IMR-90 (cell line): ENCODE measurements around the gene BSDC1. TPM values are rescaled to one million over a fixed set of nuclear protein-coding genes. Genes with fewer than 3 reads are reported as not detected.
A peak's percentile ranks its signal among the peaks of the same experiment; 100 is the strongest.

Experiments
- ATAC-seq: fragments of 200-7000 bp; cut with Tn5 transposase; 2 replicates; pipeline ENCODE4 v1.9.1; 2020; ENCODE audit warnings: low read depth, mild to moderate bottlenecking, moderate library complexity
- BruUV-seq: library from RNA; stranded (reverse); fragments of 400-500 nt; replicated peaks from 2 replicates; lab custom pipeline; 2021; lab: Mats Ljungman, UMichigan
- CTCF ChIA-PET: fragments of 300-600 bp; formaldehyde crosslinking; extraction: SDS; loops from one replicate; lab custom pipeline; 2021; ENCODE audit warnings: antibody characterized with exemption; lab: Yijun Ruan, JAX
- POLR2A ChIA-PET: fragments of 300-600 bp; sonication (Branson Sonifier 250); formaldehyde crosslinking; loops from one replicate; lab custom pipeline; 2022; ENCODE audit warnings: antibody characterized with exemption; ENCODE audit not compliant: unreplicated experiment; lab: Charles Lee
- DNase-seq: peaks from one replicate; pipeline ENCODE4 v3.0.0; 2013
- H2AFZ ChIP-seq: replicated peaks from 2 replicates; pipeline ENCODE3; 2013; ENCODE audit warnings: low read length, mild to moderate bottlenecking; ENCODE audit not compliant: poor library complexity
- H2AK5ac ChIP-seq: 2 replicates; pipeline ENCODE4 v1.6.1; 2013; ENCODE audit warnings: low read depth, low read length, inconsistent platforms
- H2AK9ac ChIP-seq: replicated peaks from 2 replicates; pipeline ENCODE3; 2013; ENCODE audit warnings: mild to moderate bottlenecking, low read depth, low read length, moderate library complexity; ENCODE audit not compliant: poor library complexity
- H2BK120ac ChIP-seq: 2 replicates; pipeline ENCODE4 v1.6.1; 2013; ENCODE audit warnings: low read depth, low read length, inconsistent platforms
- H2BK15ac ChIP-seq: 3 replicates; pipeline ENCODE4 v1.6.1; 2013; ENCODE audit warnings: low read depth, low read length, inconsistent platforms
- H2BK20ac ChIP-seq: 2 replicates; pipeline ENCODE4 v1.6.1; 2013; ENCODE audit warnings: low read depth, mild to moderate bottlenecking, inconsistent platforms, low read length, moderate library complexity
- H2BK5ac ChIP-seq: 2 replicates; pipeline ENCODE4 v1.6.1; 2013; ENCODE audit warnings: mild to moderate bottlenecking, low read depth, low read length, inconsistent platforms; ENCODE audit not compliant: poor library complexity, severe bottlenecking
- H3K14ac ChIP-seq: replicated peaks from 2 replicates; pipeline ENCODE4 v1.6.1; 2013; ENCODE audit warnings: low read depth, low read length, inconsistent platforms
- H3K18ac ChIP-seq: 2 replicates; pipeline ENCODE4 v1.6.1; 2013; ENCODE audit warnings: low read depth, low read length, control low read depth
- H3K23ac ChIP-seq: 2 replicates; pipeline ENCODE4 v1.6.1; 2013; ENCODE audit warnings: low read depth, low read length, inconsistent platforms
- H3K27ac ChIP-seq: 2 replicates; pipeline ENCODE4 v1.5.1; 2013; ENCODE audit warnings: mild to moderate bottlenecking, control low read depth, low read length; ENCODE audit not compliant: insufficient read depth
- H3K27me3 ChIP-seq: 2 replicates; pipeline ENCODE4 v1.6.1; 2013; ENCODE audit warnings: low read length; ENCODE audit not compliant: control insufficient read depth, insufficient read depth
- H3K36me3 ChIP-seq: 2 replicates; pipeline ENCODE4 v1.6.1; 2013; ENCODE audit warnings: low read length, mixed read lengths; ENCODE audit not compliant: control insufficient read depth, insufficient read depth
- H3K4ac ChIP-seq: 2 replicates; pipeline ENCODE4 v1.6.1; 2013; ENCODE audit warnings: low read depth, low read length, inconsistent platforms
- H3K4me1 ChIP-seq: 2 replicates; pipeline ENCODE4 v1.6.1; 2013; ENCODE audit warnings: low read length, mixed read lengths; ENCODE audit not compliant: control insufficient read depth, insufficient read depth
- H3K4me2 ChIP-seq: 2 replicates; pipeline ENCODE4 v1.6.1; 2013; ENCODE audit warnings: low read depth, mild to moderate bottlenecking, control low read depth, low read length, moderate library complexity
- H3K4me3 ChIP-seq: 2 replicates; pipeline ENCODE4 v1.5.1; 2013; ENCODE audit warnings: low read depth, mild to moderate bottlenecking, control low read depth, low read length, moderate library complexity; ENCODE audit not compliant: insufficient read depth
- H3K56ac ChIP-seq: 2 replicates; pipeline ENCODE4 v1.6.1; 2013; ENCODE audit warnings: low read length, inconsistent platforms; ENCODE audit not compliant: insufficient read depth; ENCODE audit errors: extremely low read depth
- H3K79me1 ChIP-seq, 2 experiments: 2 replicates each; pipeline ENCODE4 v1.6.1; 2013; ENCODE audit warnings: low read length in 2 of 2, inconsistent platforms in 1 of 2, low read depth in 1 of 2
- H3K9ac ChIP-seq: 2 replicates; pipeline ENCODE4 v1.6.1; 2013; ENCODE audit warnings: low read depth, low read length, control low read depth
- H3K9me1 ChIP-seq: 2 replicates; pipeline ENCODE4 v1.6.1; 2013; ENCODE audit warnings: low read length, inconsistent platforms; ENCODE audit not compliant: insufficient read depth
- H3K9me3 ChIP-seq: 2 replicates; pipeline ENCODE4 v1.6.1; 2013; ENCODE audit warnings: low read length; ENCODE audit not compliant: control insufficient read depth, insufficient read depth
- H4K20me1 ChIP-seq: 2 replicates; pipeline ENCODE4 v1.6.1; 2013; ENCODE audit warnings: low read length, inconsistent platforms; ENCODE audit not compliant: insufficient read depth
- H4K5ac ChIP-seq: 2 replicates; pipeline ENCODE4 v1.6.1; 2013; ENCODE audit warnings: mild to moderate bottlenecking, low read depth, low read length, control low read depth
- H4K8ac ChIP-seq, 2 experiments: 2 replicates each; pipeline ENCODE4 v1.6.1; 2013; ENCODE audit warnings: low read depth in 2 of 2, low read length in 2 of 2, control low read depth in 1 of 2, inconsistent platforms in 1 of 2
- H4K91ac ChIP-seq: 2 replicates; pipeline ENCODE4 v1.6.1; 2013; ENCODE audit warnings: low read depth, low read length, inconsistent platforms; ENCODE audit not compliant: insufficient read depth
- BHLHE40 ChIP-seq: fragments of 150-350 bp; IDR thresholded peaks from 2 replicates; pipeline ENCODE4 v1.6.1; 2016; ENCODE audit warnings: mild to moderate bottlenecking, low read depth, low read length
- CEBPB ChIP-seq: IDR thresholded peaks from 2 replicates; pipeline ENCODE4 v1.6.1; 2012; ENCODE audit warnings: low read depth, low read length, improper control_type of control experiment
- CHD1 ChIP-seq: IDR thresholded peaks from 2 replicates; pipeline ENCODE4 v1.6.1; 2012; ENCODE audit warnings: low read depth, low read length, improper control_type of control experiment
- ELK1 ChIP-seq: fragments of 150-350 bp; IDR thresholded peaks from 2 replicates; pipeline ENCODE4 v1.6.1; 2016; ENCODE audit warnings: low read depth, mild to moderate bottlenecking, low read length, moderate library complexity, borderline replicate concordance
- FOS ChIP-seq: fragments of 150-350 bp; IDR thresholded peaks from 2 replicates; pipeline ENCODE4 v1.6.1; 2016; ENCODE audit warnings: low read depth, low read length
- MAFK ChIP-seq: IDR thresholded peaks from 2 replicates; pipeline ENCODE4 v1.6.1; 2012; ENCODE audit warnings: low read depth, low read length, improper control_type of control experiment
- MAZ ChIP-seq: IDR thresholded peaks from 2 replicates; pipeline ENCODE4 v1.6.1; 2012; ENCODE audit warnings: low read depth, mild to moderate bottlenecking, low read length, improper control_type of control experiment, moderate library complexity, borderline replicate concordance
- MXI1 ChIP-seq: IDR thresholded peaks from 2 replicates; pipeline ENCODE4 v1.6.1; 2012; ENCODE audit warnings: low read depth, mild to moderate bottlenecking, low read length, moderate library complexity, borderline replicate concordance
- NFE2L2 ChIP-seq: fragments of 150-350 bp; IDR thresholded peaks from 2 replicates; pipeline ENCODE4 v1.6.1; 2016; ENCODE audit warnings: low read depth, mild to moderate bottlenecking, low read length
- RAD21 ChIP-seq: IDR thresholded peaks from 2 replicates; pipeline ENCODE4 v1.6.1; 2012; ENCODE audit warnings: low read length, improper control_type of control experiment
- RFX5 ChIP-seq: IDR thresholded peaks from 2 replicates; pipeline ENCODE4 v1.8.0; 2012; ENCODE audit warnings: low read depth, mild to moderate bottlenecking, low read length, moderate library complexity
- WGBS, 2 experiments: methylation state at CpG; one replicate each; pipeline versions ENCODE4 v1.1.5 to v1.1.7; 2013; ENCODE audit warnings: missing lambda C conversion rate in 2 of 2; ENCODE audit not compliant: insufficient read length in 1 of 2; ENCODE audit errors: extremely low coverage in 2 of 2; 5-methylcytosine and 5-hydroxymethylcytosine counted together
- dilution Hi-C: fragments of 300-500 bp; cut with HindIII; formaldehyde crosslinking; loops from one replicate; pipeline ENCODE4 v1.14.3; 2018; ENCODE audit warnings: low sequenced_read_pairs; ENCODE audit not compliant: unreplicated experiment
- in situ Hi-C: fragments of 300-500 bp; cut with MboI; formaldehyde crosslinking; loops from 3 replicates; pipeline ENCODE4 v1.14.3; 2019; ENCODE audit warnings: low sequenced_read_pairs, inconsistent platforms, mixed read lengths
- intact Hi-C: fragments of 100-400 bp; cut with micrococcal nuclease; formaldehyde crosslinking; loops from 2 replicates; pipeline ENCODE4 v1.10.0; 2022
- polyA plus RNA-seq, 3 experiments: library from polyadenylated mRNA; depleted of rRNA; stranded (reverse); fragments of >200 nt; gene quantifications; 2 replicates each; pipeline ENCODE4 v1.2.3, GENCODE V29; 2012; ENCODE audit warnings: low replicate concordance in 1 of 3
- total RNA-seq: library from RNA; depleted of rRNA; stranded (reverse); fragments of >200 nt; gene quantifications from 2 replicates; pipeline ENCODE4 v1.2.3, GENCODE V29; 2012

Gene BSDC1
- total and polyA plus RNA-seq, 2 of the 4 experiments (the other 2 are of a cell fraction): 56.8 to 60.4 TPM

GRCh38 chr1:32367912-32368635 is 26.2 kb downstream of the BSDC1 start:
- Histone ChIP-seq H3K9ac (no peak overlapping the region), H3K36me3 (peaks cover 59% of the 10 kb centered on the region), H3K79me1 (peaks cover 3 to 15% of the 10 kb centered on the region in 2 experiments; a peak in 3 of 4 replicates), H4K5ac (no peak overlapping the region), H2AK9ac (peak overlapping the region; percentile 67), H2BK20ac (no peak overlapping the region), H3K56ac (no peak overlapping the region), H2AK5ac (no peak overlapping the region), H3K9me1 (0 out of 2 replicates have a peak, but pooled peaks cover 4% of the 10 kb centered on the region), H3K23ac (no peak overlapping the region), H4K8ac (no peak overlapping the region), H3K4me1 (no peaks in the 10 kb centered on the region), H4K20me1 (peaks cover 4% of the 10 kb centered on the region; the same call in 1 of the 2 replicates), H2AFZ (no peak overlapping the region), H3K4ac (no peak overlapping the region), H3K4me3 (no peak overlapping the region), H3K27me3 (no peaks in the 10 kb centered on the region), H4K91ac (no peak overlapping the region), H2BK120ac (no peak overlapping the region), H2BK15ac (no peak overlapping the region), H2BK5ac (no peak overlapping the region), H3K18ac (no peak overlapping the region), H3K4me2 (no peak overlapping the region), H3K27ac (no peak overlapping the region), H3K9me3 (no peaks in the 10 kb centered on the region), H3K14ac (no peak overlapping the region)
- WGBS, 2 experiments: no CpG with 5 or more reads among the region's 7 CpGs
- BruUV-seq: no TSS peak
- in situ Hi-C loops: no loop called here
- intact Hi-C loops: no loop called here
- ATAC-seq (no peak), DNase-seq (no peak)
- no peak for TF ChIP-seq RFX5
- TF ChIP-seq NFE2L2: no peak
- no peak for TF ChIP-seq ELK1
- TF ChIP-seq CEBPB: no peak
- TF ChIP-seq CHD1: no peak
- TF ChIP-seq RAD21: no peak
- no peak for TF ChIP-seq BHLHE40
- no peak for TF ChIP-seq FOS
- no peak for TF ChIP-seq MXI1
- TF ChIP-seq MAZ: no peak
- no peak for TF ChIP-seq MAFK
- dilution Hi-C loops: no loop called here
- POLR2A ChIA-PET: no interaction called here
- CTCF ChIA-PET: interaction anchor here (1.1 kb wide), 1 partner anchor 153 kb away, joined by 3 read pairs; no protein-coding TSS in a partner anchor
